Subcutaneous abdominal adipose tissue (tissue), 5 donors: ENCODE results near the gene EMC9.
"Not testable (repeated sequence)": the region's sequence is repeated elsewhere in the genome, so short reads cannot be mapped to it uniquely, and the experiment has no call there.

Experiments used
- H3K27ac ChIP-seq: one replicate; pipeline ENCODE4 v1.7.0; 2013; ENCODE audit warnings: low read depth, mild to moderate bottlenecking, inconsistent platforms, low read length, moderate library complexity
- H3K27me3 ChIP-seq, 5 donors: one replicate each; pipeline ENCODE4 v1.7.0; 2013; ENCODE audit warnings: low read length in 5 of 5, inconsistent platforms in 1 of 5; ENCODE audit not compliant: control insufficient read depth in 5 of 5, insufficient read depth in 4 of 5
- H3K36me3 ChIP-seq, 5 donors: one replicate each; pipeline ENCODE4 v1.7.0; 2013; ENCODE audit warnings: low read length in 5 of 5; ENCODE audit not compliant: control insufficient read depth in 5 of 5, insufficient read depth in 5 of 5
- H3K4me1 ChIP-seq, 5 donors: one replicate each; pipeline ENCODE4 v1.7.0; 2013; ENCODE audit warnings: low read length in 5 of 5, mild to moderate bottlenecking in 3 of 5, moderate library complexity in 1 of 5; ENCODE audit not compliant: control insufficient read depth in 5 of 5, insufficient read depth in 5 of 5
- H3K4me3 ChIP-seq, 5 donors: one replicate each; pipeline ENCODE4 v1.7.0; 2013; ENCODE audit warnings: low read length in 5 of 5, low read depth in 1 of 5
- H3K9ac ChIP-seq, 5 donors: one replicate each; pipeline ENCODE4 v1.7.0; 2013; ENCODE audit warnings: low read length in 5 of 5, mild to moderate bottlenecking in 4 of 5, moderate library complexity in 3 of 5
- H3K9me3 ChIP-seq, 5 donors: one replicate each; pipeline ENCODE4 v1.7.0; 2013; ENCODE audit warnings: low read length in 5 of 5; ENCODE audit not compliant: control insufficient read depth in 5 of 5
- donor health status: healthy.
- donor health status: healthy.
- donor health status: healthy.
- donor health status: healthy.
- donor health status: healthy.

Gene EMC9

GRCh38 chr14:24110523-24110922 is 30.9 kb downstream of the EMC9 start:
- no peak overlapping the region for H3K9ac ChIP-seq
- no peak overlapping the region for H3K4me3 ChIP-seq
- H3K4me1 ChIP-seq = peaks cover 4 to 37% (median 23%) of the 10 kb centered on the region in 5 donors
- peak overlapping the region; percentile 29 for H3K27ac ChIP-seq
- no peaks in the 10 kb centered on the region for H3K36me3 ChIP-seq
- no peaks in the 10 kb centered on the region for H3K9me3 ChIP-seq
- H3K27me3 ChIP-seq = no peaks in the 10 kb centered on the region

- Histone ChIP-seq H3K27me3 (no peaks in the 10 kb centered on the region), H3K36me3 (no peaks in the 10 kb centered on the region), H3K4me1 (peaks cover 3 to 33% (median 19%) of the 10 kb centered on the region in 5 donors), H3K27ac (peak overlapping the region; percentile 29), H3K4me3 (no peak overlapping the region), H3K9ac (no peak overlapping the region), H3K9me3 (no peaks in the 10 kb centered on the region)
These were observed 31.3 kb downstream of the EMC9 start for GRCh38 chr14:24110060-24110459.

GRCh38 chr14:24108336-24108874 is 33.0 kb downstream of the EMC9 start:
- H3K9ac ChIP-seq = no peak overlapping the region
- H3K4me1 ChIP-seq = peaks cover 3 to 27% (median 9%) of the 10 kb centered on the region in 5 donors
- H3K9me3 ChIP-seq = no peaks in the 10 kb centered on the region
- no peak overlapping the region for H3K27ac ChIP-seq
- no peak overlapping the region for H3K4me3 ChIP-seq
- H3K36me3 ChIP-seq = peaks cover 0 to 13% (median 6%) of the 10 kb centered on the region in 5 donors
- H3K27me3 ChIP-seq = no peaks in the 10 kb centered on the region

GRCh38 chr14:24106672-24107271 is 34.6 kb downstream of the EMC9 start:
- Histone ChIP-seq H3K4me1 (peaks cover 3 to 24% (median 16%) of the 10 kb centered on the region in 5 donors), H3K9ac (no peak overlapping the region), H3K4me3 (no peak overlapping the region), H3K27ac (no peak overlapping the region), H3K27me3 (no peaks in the 10 kb centered on the region), H3K9me3 (no peaks in the 10 kb centered on the region), H3K36me3 (peaks cover 0 to 25% (median 14%) of the 10 kb centered on the region in 5 donors)

- H3K27ac ChIP-seq, H3K27me3 ChIP-seq, H3K4me3 ChIP-seq, H3K9me3 ChIP-seq: not testable (repeated sequence)
- Histone ChIP-seq H3K9ac (peak overlapping the region in 1 of 5 donors; percentile 30), H3K36me3 (peaks cover 0 to 31% (median 16%) of the 10 kb centered on the region in 5 donors), H3K4me1 (peaks cover 3 to 19% (median 16%) of the 10 kb centered on the region in 5 donors)
These were observed 35.7 kb downstream of the EMC9 start for GRCh38 chr14:24105609-24106239.

DNA sequence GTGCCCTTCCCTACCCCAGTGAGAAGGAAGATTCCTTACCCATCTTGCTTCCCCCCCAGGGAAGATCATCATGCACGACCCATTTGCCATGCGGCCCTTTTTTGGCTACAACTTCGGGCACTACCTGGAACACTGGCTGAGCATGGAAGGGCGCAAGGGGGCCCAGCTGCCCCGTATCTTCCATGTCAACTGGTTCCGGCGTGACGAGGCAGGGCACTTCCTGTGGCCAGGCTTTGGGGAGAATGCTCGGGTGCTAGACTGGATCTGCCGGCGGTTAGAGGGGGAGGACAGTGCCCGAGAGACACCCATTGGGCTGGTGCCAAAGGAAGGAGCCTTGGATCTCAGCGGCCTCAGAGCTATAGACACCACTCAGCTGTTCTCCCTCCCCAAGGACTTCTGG is 37.9 kb downstream of the EMC9 start:
- H3K4me3 ChIP-seq = no peak overlapping the region
- H3K9me3 ChIP-seq = no peaks in the 10 kb centered on the region
- peaks cover 0 to 19% (median 15%) of the 10 kb centered on the region in 5 donors for H3K4me1 ChIP-seq
- peaks cover 0 to 53% (median 29%) of the 10 kb centered on the region in 5 donors for H3K36me3 ChIP-seq
- no peak overlapping the region for H3K9ac ChIP-seq
- no peak overlapping the region for H3K27ac ChIP-seq
- H3K27me3 ChIP-seq = no peaks in the 10 kb centered on the region

DNA sequence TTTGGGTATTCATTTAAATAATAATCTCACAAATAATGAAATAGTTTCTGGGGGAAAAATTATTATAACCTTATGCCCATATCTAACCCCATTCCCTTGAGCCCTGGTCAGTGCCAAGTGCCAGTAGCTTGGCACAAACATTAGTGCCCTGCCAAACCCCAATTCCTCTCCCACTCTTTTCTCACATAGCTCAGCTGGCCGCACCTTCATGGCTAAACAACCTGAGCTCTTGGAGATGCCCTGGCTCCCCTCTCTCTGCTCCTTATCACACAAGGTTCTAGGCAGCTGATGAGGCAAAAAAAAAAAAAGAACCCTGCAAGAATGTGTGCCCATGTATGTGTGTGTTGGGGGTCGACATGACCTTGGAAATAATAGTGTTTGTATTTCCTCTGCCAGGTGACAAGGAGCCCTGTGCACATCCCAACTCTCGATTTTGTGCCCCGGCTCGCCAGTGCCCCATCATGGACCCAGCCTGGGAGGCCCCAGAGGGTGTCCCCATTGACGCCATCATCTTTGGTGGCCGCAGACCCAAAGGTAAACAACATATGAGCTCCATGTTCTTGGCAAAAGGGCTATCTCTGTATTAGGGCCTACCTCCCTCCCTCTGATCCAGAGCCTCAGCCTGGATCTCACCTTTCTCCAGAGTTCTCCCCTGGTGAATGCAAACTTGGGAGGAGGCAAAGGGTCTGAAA is 38.9 kb downstream of the EMC9 start:
- no peak overlapping the region for H3K4me3 ChIP-seq
- peaks cover 0 to 19% (median 17%) of the 10 kb centered on the region in 5 donors for H3K4me1 ChIP-seq
- peaks cover 0 to 59% (median 34%) of the 10 kb centered on the region in 5 donors for H3K36me3 ChIP-seq

DNA sequence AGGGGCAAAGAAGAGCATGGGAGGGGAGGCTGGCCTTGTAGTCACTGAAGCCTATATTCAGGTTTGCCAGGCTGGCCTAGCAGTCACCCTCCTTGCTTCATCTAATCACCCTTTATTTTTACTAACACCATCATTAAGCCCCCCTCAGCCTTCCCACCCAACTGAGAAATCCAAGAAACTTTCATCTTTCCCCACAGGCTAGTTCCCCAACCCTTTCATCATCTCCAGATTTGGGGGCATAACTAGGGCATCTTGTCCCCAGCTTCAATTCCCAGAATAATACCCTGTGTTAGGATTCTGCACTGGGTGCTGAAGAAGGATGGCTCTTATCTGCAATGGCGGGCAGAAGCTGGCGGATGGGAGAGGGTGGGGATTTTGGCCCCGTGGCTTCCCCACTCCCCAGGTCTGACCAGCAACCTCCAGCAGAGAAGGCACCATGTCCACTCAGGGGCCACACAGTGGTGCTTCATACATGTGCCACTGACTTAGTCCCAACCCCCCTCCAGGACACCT is 40.4 kb downstream of the EMC9 start:
- H3K36me3 ChIP-seq = peaks cover 0 to 59% (median 34%) of the 10 kb centered on the region in 5 donors
- H3K27me3 ChIP-seq = no peaks in the 10 kb centered on the region
- no peak overlapping the region for H3K27ac ChIP-seq
- no peak overlapping the region for H3K4me3 ChIP-seq
- no peaks in the 10 kb centered on the region for H3K9me3 ChIP-seq
- peaks cover 0 to 26% (median 19%) of the 10 kb centered on the region in 5 donors for H3K4me1 ChIP-seq
- H3K9ac ChIP-seq = no peak overlapping the region

More for the DNA sequence above, 38.9 kb downstream of the EMC9 start:
- Histone ChIP-seq H3K27me3 (no peaks in the 10 kb centered on the region), H3K9ac (no peak overlapping the region), H3K9me3 (no peaks in the 10 kb centered on the region), H3K27ac (no peak overlapping the region)

DNA sequence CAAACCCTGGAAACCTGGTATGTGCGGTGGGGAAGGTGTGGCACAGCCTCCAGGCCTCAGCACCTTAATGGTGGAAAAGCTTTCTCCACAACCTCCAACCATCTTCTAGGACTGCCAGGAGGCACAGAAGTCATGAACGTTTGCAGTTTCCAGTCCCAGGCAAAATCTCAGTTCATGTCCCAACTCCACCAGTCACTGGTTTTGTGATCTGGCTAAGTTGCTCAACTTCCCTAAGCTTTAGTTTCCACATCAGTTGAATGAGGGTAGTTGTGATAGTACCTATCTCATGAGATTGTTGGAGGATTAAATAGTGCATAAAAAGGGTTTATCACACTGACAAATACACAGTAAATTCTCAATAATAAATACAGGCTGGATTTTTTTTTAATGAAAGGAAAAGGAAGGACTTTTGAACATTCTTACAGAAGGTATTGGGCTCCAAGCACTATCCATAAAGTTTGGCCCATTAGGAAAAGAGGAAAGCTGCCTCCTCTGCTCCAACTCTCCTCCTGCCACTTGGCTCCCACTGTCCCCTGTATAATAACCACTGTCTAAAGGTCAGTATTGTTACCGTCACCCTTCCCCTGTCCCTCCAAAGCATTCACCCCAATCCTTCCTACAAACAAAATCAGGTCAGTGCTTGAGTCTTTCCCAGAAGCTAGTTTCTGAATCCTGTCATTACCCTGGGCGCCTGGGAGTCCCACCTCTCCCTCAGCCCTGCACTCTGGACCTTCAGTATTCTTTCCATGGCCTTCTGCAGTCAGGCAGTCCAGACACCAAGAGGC is 41.0 kb downstream of the EMC9 start:
- no peak overlapping the region for H3K27ac ChIP-seq
- peaks cover 2 to 33% (median 25%) of the 10 kb centered on the region in 5 donors for H3K4me1 ChIP-seq
- H3K9ac ChIP-seq = no peak overlapping the region
- H3K9me3 ChIP-seq = no peaks in the 10 kb centered on the region
- peaks cover 0 to 59% (median 34%) of the 10 kb centered on the region in 5 donors for H3K36me3 ChIP-seq
- H3K27me3 ChIP-seq = no peaks in the 10 kb centered on the region
- H3K4me3 ChIP-seq = no peak overlapping the region
